Measurements from ENCODE around the gene HIGD2A.

Gene HIGD2A

DNA sequence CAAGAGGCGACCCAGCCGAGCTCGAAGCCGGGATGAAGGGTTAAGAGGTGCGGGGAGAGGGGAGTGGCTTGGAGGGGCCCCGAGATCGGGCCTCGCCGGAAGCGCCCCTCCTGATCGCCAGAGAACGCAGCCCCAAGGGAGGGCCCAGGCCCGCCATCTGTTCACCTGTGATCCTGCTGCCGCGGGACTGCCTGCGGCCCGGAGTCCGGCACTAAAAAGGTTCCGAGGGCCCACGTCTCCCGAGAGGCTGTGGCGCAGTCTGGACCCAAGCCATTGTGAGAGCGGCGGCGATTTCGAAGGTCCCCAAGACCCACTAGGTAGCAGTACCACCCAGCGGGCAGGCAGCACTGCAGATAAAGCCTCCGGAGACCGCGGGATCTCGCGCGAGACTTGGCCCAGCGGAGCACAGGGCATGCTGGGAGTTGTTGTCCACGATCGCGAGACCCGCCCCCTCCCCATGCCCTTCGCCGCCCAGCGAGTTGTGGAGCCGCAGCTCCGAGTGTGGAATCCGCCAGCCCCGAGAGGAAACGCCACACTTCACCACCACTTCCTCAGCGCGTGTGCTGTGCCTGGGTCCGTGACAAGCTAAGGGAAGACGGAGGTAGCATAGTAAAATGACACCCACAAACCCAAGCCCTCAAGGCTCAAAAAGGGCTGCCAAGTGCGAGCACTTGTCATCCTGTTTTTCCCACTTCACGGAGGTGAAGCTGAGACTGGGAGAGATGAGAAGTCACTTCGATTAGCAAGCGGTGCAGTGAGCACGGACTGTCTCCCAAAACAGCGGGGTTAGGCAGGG is 26.9 kb upstream of the HIGD2A start, which contains the start of gene KIAA1191:
Gene KIAA1191 (minus strand): TSS at position 328 of the 796 bp plus-strand sequence. CDS start 2,256 bp downstream, outside the sequence.
- Histone ChIP-seq H3K4me3 (ENCODE audit: control insufficient read depth in 1 of 7, extremely low read depth in 1 of 7, insufficient read depth in 4 of 7, low read depth in 2 of 7, low read length in 6 of 7) (peak within 1 kb of the TSS; percentile 65 to 97 (median 89)), H3K36me3 (ENCODE audit: control insufficient read depth in 4 of 4, insufficient read depth in 4 of 4, low read length in 3 of 4) (peaks cover 3 to 19% (median 12%) of the 10 kb centered on the region in 4 experiments), H3K9me3 (ENCODE audit: control extremely low read depth in 1 of 5, control insufficient read depth in 4 of 5, insufficient read depth in 2 of 5, low read depth in 1 of 5, low read length in 4 of 5) (no peaks in the 10 kb centered on the region), H3K27ac (ENCODE audit: insufficient read depth in 1 of 2, low read depth in 1 of 2, low read length in 2 of 2, poor library complexity in 1 of 2, severe bottlenecking in 2 of 2) (peak within 1 kb of the TSS; percentile 70 to 92), H3K4me1 (ENCODE audit: control extremely low read depth in 1 of 4, control insufficient read depth in 4 of 4, insufficient read depth in 4 of 4, low read length in 3 of 4) (peaks cover 5 to 31% (median 25%) of the 10 kb centered on the region in 4 experiments), H3K27me3 (replicated peaks in 2 of 5; ENCODE audit: control insufficient read depth in 4 of 5, insufficient read depth in 5 of 5, low read length in 4 of 5) (peaks cover 0 to 3% (median 0%) of the 10 kb centered on the region in 5 experiments)
- peak; percentile 96 to 98 (median 98) for DNase-seq
- POLR2A ChIA-PET = interaction anchor here (0.6 to 1.6 kb wide), 8 partner anchors 10 to 178 kb away, joined by 3 to 5 read pairs (median 3); partner anchors contain the start of gene NOP16
- CTCF ChIA-PET = interaction anchor here (0.9 to 1.6 kb wide), 4 partner anchors 20 to 31 kb away, joined by 3 to 6 read pairs (median 4); no protein-coding TSS in a partner anchor
- WGBS (ENCODE audit: insufficient coverage) = 0% methylated on average over 50 of the region's 56 CpGs

DNA sequence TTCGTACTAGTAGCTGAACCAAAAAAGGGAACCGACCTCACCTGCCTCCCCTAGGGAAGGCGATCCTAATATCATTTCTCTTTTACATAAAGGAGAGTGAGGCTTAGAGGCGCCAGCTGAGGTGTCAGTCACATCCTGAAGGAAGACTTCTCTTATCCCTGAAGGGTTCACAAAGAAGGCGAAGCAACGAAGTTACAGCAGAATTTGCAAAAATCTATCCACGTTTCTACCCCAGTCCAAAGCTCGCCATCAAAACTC is 26.4 kb upstream of the HIGD2A start:
- CTCF ChIA-PET = interaction anchor here (0.9 to 1.6 kb wide), 4 partner anchors 20 to 30 kb away, joined by 3 to 6 read pairs (median 4); no protein-coding TSS in a partner anchor
- WGBS (ENCODE audit: insufficient coverage) = 50% methylated on average over 2 of the region's 8 CpGs

DNA sequence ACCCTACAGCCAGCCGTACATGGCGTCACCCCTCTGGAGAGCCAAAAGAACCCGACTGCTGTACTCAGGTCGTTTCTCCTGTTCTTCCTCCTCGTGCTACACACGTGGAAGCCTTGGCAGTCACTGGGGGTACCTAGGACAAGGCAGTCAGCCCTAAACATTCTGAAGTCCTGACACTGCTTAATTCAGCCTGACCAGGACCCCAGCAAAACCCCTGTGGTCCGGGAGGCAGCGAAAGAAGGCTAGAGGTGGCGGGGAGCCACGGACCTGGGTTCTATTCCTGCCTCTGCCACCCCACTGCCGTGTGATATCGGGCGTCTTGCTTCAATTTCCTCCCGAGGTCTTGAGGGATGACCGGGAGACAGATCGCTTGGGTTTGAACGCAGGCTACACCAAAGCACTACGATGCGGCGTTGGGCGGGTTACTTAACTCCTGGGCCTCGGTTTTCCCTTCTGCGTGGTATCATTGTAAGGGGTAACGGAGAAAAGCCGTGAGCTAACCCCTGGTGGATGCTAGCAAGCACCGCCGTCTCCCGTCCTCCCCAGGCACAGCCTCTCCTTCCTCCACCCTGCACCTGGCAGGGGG is 23.7 kb upstream of the HIGD2A start:
- Histone ChIP-seq H3K4me3 (ENCODE audit: control insufficient read depth in 1 of 7, extremely low read depth in 1 of 7, insufficient read depth in 4 of 7, low read depth in 2 of 7, low read length in 6 of 7) (peak overlapping the region; percentile 20 to 83 (median 67)), H3K9me3 (ENCODE audit: control extremely low read depth in 1 of 5, control insufficient read depth in 4 of 5, insufficient read depth in 2 of 5, low read depth in 1 of 5, low read length in 4 of 5) (no peaks in the 10 kb centered on the region), H3K36me3 (ENCODE audit: control insufficient read depth in 4 of 4, insufficient read depth in 4 of 4, low read length in 3 of 4) (peaks cover 0 to 11% (median 5%) of the 10 kb centered on the region in 4 experiments), H3K27ac (ENCODE audit: insufficient read depth in 1 of 2, low read depth in 1 of 2, low read length in 2 of 2, poor library complexity in 1 of 2, severe bottlenecking in 2 of 2) (no peak overlapping the region), H3K27me3 (replicated peaks in 2 of 5; ENCODE audit: control insufficient read depth in 4 of 5, insufficient read depth in 5 of 5, low read length in 4 of 5) (peaks cover 0 to 3% (median 0%) of the 10 kb centered on the region in 5 experiments), H3K4me1 (ENCODE audit: control extremely low read depth in 1 of 4, control insufficient read depth in 4 of 4, insufficient read depth in 4 of 4, low read length in 3 of 4) (peaks cover 3 to 27% (median 23%) of the 10 kb centered on the region in 4 experiments)
- POLR2A ChIA-PET = no interaction called here
- no peak for DNase-seq
- 13% methylated on average over 22 of the region's 28 CpGs for WGBS (ENCODE audit: insufficient coverage)
- CTCF ChIA-PET = no interaction called here

More for the DNA sequence above, 26.4 kb upstream of the HIGD2A start:
- Histone ChIP-seq H3K9me3 (ENCODE audit: control extremely low read depth in 1 of 5, control insufficient read depth in 4 of 5, insufficient read depth in 2 of 5, low read depth in 1 of 5, low read length in 4 of 5) (no peaks in the 10 kb centered on the region), H3K27me3 (replicated peaks in 2 of 5; ENCODE audit: control insufficient read depth in 4 of 5, insufficient read depth in 5 of 5, low read length in 4 of 5) (peaks cover 0 to 3% (median 0%) of the 10 kb centered on the region in 5 experiments), H3K27ac (ENCODE audit: insufficient read depth in 1 of 2, low read depth in 1 of 2, low read length in 2 of 2, poor library complexity in 1 of 2, severe bottlenecking in 2 of 2) (peak overlapping the region in 1 of 2 experiments; percentile 44), H3K36me3 (ENCODE audit: control insufficient read depth in 4 of 4, insufficient read depth in 4 of 4, low read length in 3 of 4) (peaks cover 3 to 15% (median 10%) of the 10 kb centered on the region in 4 experiments), H3K4me1 (ENCODE audit: control extremely low read depth in 1 of 4, control insufficient read depth in 4 of 4, insufficient read depth in 4 of 4, low read length in 3 of 4) (peaks cover 5 to 31% (median 25%) of the 10 kb centered on the region in 4 experiments), H3K4me3 (ENCODE audit: control insufficient read depth in 1 of 7, extremely low read depth in 1 of 7, insufficient read depth in 4 of 7, low read depth in 2 of 7, low read length in 6 of 7) (peak overlapping the region in 6 of 7 experiments; percentile 7 to 97 (median 90))
- DNase-seq = no peak
- POLR2A ChIA-PET = interaction anchor here (0.6 to 1.6 kb wide), 7 partner anchors 11 to 177 kb away, joined by 3 to 5 read pairs (median 3); partner anchors contain the start of gene NOP16

DNA sequence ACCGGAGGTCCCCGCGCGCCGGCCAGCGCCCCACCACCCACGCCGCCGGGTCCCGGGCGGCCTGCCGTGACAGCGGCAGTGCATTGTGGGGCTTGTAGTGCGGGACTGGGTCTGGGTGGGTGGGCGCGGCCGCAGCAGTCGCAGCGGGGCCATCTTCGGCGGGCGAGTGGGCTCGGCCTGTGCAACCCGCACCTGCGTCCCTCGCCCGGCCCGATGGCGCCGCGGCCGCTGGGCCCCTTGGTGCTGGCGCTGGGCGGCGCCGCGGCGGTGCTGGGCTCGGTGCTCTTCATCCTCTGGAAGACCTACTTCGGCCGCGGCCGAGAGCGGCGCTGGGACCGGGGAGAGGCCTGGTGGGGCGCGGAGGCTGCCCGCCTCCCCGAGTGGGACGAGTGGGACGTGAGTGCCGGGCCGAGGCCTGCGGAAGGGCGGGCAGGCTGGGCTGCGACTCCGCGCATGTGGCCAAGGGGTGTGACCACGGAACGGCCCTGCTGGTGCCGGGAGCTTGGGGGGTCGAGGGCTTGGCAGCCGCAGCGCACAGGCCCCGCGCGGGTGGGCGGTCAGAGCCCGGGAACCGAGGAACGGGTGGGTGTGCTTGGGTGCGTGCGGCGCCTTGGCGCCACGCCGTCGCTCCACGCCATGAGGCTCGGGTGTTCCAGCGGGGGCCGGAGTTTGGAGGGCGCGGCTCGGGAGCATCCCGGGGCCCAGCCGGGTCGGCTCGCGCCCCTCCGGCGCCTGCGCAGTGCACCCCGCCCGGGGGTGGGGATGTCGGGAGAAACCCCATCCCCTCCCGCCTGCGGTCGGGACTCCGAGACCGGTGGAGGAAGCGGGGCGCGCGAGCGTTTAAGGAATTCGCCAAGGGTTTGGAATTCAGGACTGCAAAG is 23.0 kb upstream of the HIGD2A start, which contains the start of gene ARL10:
Gene ARL10 (plus strand): TSS at position 137 of the 881 bp plus-strand sequence. CDS start 77 bp downstream, at position 214.
- peaks cover 2 to 26% (median 23%) of the 10 kb centered on the region in 4 experiments for H3K4me1 ChIP-seq (ENCODE audit: control extremely low read depth in 1 of 4, control insufficient read depth in 4 of 4, insufficient read depth in 4 of 4, low read length in 3 of 4)
- CTCF ChIA-PET = no interaction called here
- no peak within 1 kb of the TSS for H3K27ac ChIP-seq (ENCODE audit: insufficient read depth in 1 of 2, low read depth in 1 of 2, low read length in 2 of 2, poor library complexity in 1 of 2, severe bottlenecking in 2 of 2)
- peak; percentile 17 to 60 (median 40) for DNase-seq
- H3K9me3 ChIP-seq (ENCODE audit: control extremely low read depth in 1 of 5, control insufficient read depth in 4 of 5, insufficient read depth in 2 of 5, low read depth in 1 of 5, low read length in 4 of 5) = no peaks in the 10 kb centered on the region
- WGBS (ENCODE audit: insufficient coverage) = under 1% methylated on average over 64 of the region's 108 CpGs
- peaks cover 0 to 3% (median 0%) of the 10 kb centered on the region in 5 experiments for H3K27me3 ChIP-seq (replicated peaks in 2 of 5; ENCODE audit: control insufficient read depth in 4 of 5, insufficient read depth in 5 of 5, low read length in 4 of 5)
- peak within 1 kb of the TSS; percentile 20 to 83 (median 67) for H3K4me3 ChIP-seq (ENCODE audit: control insufficient read depth in 1 of 7, extremely low read depth in 1 of 7, insufficient read depth in 4 of 7, low read depth in 2 of 7, low read length in 6 of 7)
- POLR2A ChIA-PET = no interaction called here
- H3K36me3 ChIP-seq (ENCODE audit: control insufficient read depth in 4 of 4, insufficient read depth in 4 of 4, low read length in 3 of 4) = peaks cover 0 to 17% (median 5%) of the 10 kb centered on the region in 4 experiments

DNA sequence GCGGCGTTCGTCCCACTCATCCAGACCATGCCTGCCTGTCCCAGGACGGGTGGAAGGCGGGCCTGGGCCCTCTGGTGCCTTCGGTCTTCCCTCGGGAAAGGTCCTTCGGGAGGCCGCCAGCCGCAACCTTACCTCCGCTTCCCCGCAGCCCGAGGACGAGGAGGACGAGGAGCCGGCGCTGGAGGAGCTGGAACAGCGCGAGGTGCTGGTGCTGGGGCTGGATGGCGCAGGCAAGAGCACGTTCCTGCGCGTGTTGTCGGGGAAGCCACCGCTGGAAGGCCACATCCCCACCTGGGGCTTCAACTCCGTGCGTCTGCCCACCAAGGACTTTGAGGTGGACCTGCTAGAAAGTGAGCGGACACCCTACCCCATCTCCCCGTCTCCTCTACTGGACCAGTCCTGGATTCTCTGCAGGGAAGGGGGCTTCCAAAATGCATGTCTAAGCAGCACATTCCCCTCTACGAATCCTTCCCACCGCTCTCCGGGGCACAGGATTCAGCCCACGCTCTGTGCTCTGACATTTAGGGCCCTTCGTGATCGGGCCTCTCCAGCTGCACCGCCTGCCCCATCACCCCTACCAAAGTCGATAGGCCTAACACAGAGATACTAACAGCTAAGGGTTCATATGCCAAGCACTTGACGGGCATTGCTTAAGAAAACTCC is 22.2 kb upstream of the HIGD2A start:
- ChIA-PET POLR2A (no interaction called here), CTCF (no interaction called here)
- no peak for DNase-seq
- Histone ChIP-seq H3K4me1 (ENCODE audit: control extremely low read depth in 1 of 4, control insufficient read depth in 4 of 4, insufficient read depth in 4 of 4, low read length in 3 of 4) (peaks cover 2 to 23% (median 21%) of the 10 kb centered on the region in 4 experiments), H3K36me3 (ENCODE audit: control insufficient read depth in 4 of 4, insufficient read depth in 4 of 4, low read length in 3 of 4) (peaks cover 0 to 21% (median 7%) of the 10 kb centered on the region in 4 experiments), H3K4me3 (ENCODE audit: control insufficient read depth in 1 of 7, extremely low read depth in 1 of 7, insufficient read depth in 4 of 7, low read depth in 2 of 7, low read length in 6 of 7) (peak overlapping the region; percentile 20 to 83 (median 67)), H3K27me3 (replicated peaks in 2 of 5; ENCODE audit: control insufficient read depth in 4 of 5, insufficient read depth in 5 of 5, low read length in 4 of 5) (peaks cover 0 to 3% (median 0%) of the 10 kb centered on the region in 5 experiments), H3K27ac (ENCODE audit: insufficient read depth in 1 of 2, low read depth in 1 of 2, low read length in 2 of 2, poor library complexity in 1 of 2, severe bottlenecking in 2 of 2) (no peak overlapping the region), H3K9me3 (ENCODE audit: control extremely low read depth in 1 of 5, control insufficient read depth in 4 of 5, insufficient read depth in 2 of 5, low read depth in 1 of 5, low read length in 4 of 5) (no peaks in the 10 kb centered on the region)
- WGBS (ENCODE audit: insufficient coverage) = 89% methylated on average over 35 of the region's 38 CpGs

DNA sequence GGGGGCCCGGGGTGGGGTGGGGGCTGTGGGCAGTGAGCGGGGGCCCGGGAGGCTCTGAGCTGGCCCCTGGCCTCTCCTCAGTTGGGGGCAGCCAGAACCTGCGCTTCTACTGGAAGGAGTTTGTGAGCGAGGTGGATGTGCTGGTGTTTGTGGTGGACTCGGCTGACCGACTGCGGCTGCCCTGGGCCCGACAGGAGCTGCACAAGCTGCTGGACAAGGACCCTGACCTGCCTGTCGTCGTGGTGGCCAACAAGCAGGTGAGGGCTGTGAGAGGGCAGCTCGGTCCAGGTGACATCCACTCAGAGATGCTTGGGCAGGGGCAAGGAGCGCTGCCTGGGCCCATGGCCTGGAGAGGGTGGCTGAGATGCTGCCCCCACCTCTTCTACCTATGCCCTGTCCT is 19.8 kb upstream of the HIGD2A start:
- Histone ChIP-seq H3K4me1 (ENCODE audit: control extremely low read depth in 1 of 4, control insufficient read depth in 4 of 4, insufficient read depth in 4 of 4, low read length in 3 of 4) (peaks cover 0 to 20% (median 16%) of the 10 kb centered on the region in 4 experiments), H3K9me3 (ENCODE audit: control extremely low read depth in 1 of 5, control insufficient read depth in 4 of 5, insufficient read depth in 2 of 5, low read depth in 1 of 5, low read length in 4 of 5) (no peaks in the 10 kb centered on the region), H3K4me3 (ENCODE audit: control insufficient read depth in 1 of 7, extremely low read depth in 1 of 7, insufficient read depth in 4 of 7, low read depth in 2 of 7, low read length in 6 of 7) (no peak overlapping the region), H3K36me3 (ENCODE audit: control insufficient read depth in 4 of 4, insufficient read depth in 4 of 4, low read length in 3 of 4) (peaks cover 0 to 29% (median 7%) of the 10 kb centered on the region in 4 experiments), H3K27me3 (replicated peaks in 2 of 5; ENCODE audit: control insufficient read depth in 4 of 5, insufficient read depth in 5 of 5, low read length in 4 of 5) (peaks cover 0 to 3% (median 0%) of the 10 kb centered on the region in 5 experiments), H3K27ac (ENCODE audit: insufficient read depth in 1 of 2, low read depth in 1 of 2, low read length in 2 of 2, poor library complexity in 1 of 2, severe bottlenecking in 2 of 2) (no peak overlapping the region)
- WGBS (ENCODE audit: insufficient coverage) = 100% methylated on average over 3 of the region's 13 CpGs
- ChIA-PET CTCF (interaction anchor here (1.2 kb wide), 1 partner anchor 13 kb away, joined by 3 read pairs; no protein-coding TSS in a partner anchor), POLR2A (no interaction called here)
- DNase-seq = no peak
